Activated naive CD4-positive, alpha-beta T cell (primary cell): ENCODE measurements around the gene METTL21C.

Experiments used
- DNase-seq, 4 experiments: peaks; one replicate each; lab custom pipeline; 2025; lab: John Stamatoyannopoulos, UW

Gene METTL21C

GRCh38 chr13:102697929-102698648, 3.2 kb upstream of the METTL21C start:
- DNase-seq, result no peak

- DNase-seq, result no peak
These were observed 2.4 kb upstream of the METTL21C start for GRCh38 chr13:102697264-102697663.

GRCh38 chr13:102696465-102696864, 1.6 kb upstream of the METTL21C start:
- no peak for DNase-seq

GRCh38 chr13:102693776-102694175, 1.1 kb downstream of the METTL21C start:
- no peak for DNase-seq

GRCh38 chr13:102693250-102693649, 1.6 kb downstream of the METTL21C start:
- no peak for DNase-seq

GRCh38 chr13:102692491-102692826, 2.4 kb downstream of the METTL21C start:
- no peak for DNase-seq

- no peak for DNase-seq
These were observed 4.0 kb downstream of the METTL21C start for GRCh38 chr13:102690883-102691282.

- DNase-seq, result no peak
These were observed 6.4 kb downstream of the METTL21C start for GRCh38 chr13:102688306-102688973.

- DNase-seq, result no peak
These were observed 7.3 kb downstream of the METTL21C start for GRCh38 chr13:102687520-102687919.

- no peak for DNase-seq
These were observed 8.8 kb downstream of the METTL21C start for GRCh38 chr13:102686024-102686423.

- no peak for DNase-seq
These were observed 11.2 kb downstream of the METTL21C start for GRCh38 chr13:102683637-102684036.

GRCh38 chr13:102682727-102683126, 12.1 kb downstream of the METTL21C start:
- no peak for DNase-seq

GRCh38 chr13:102682211-102682610, 12.6 kb downstream of the METTL21C start:
- no peak for DNase-seq

- no peak for DNase-seq
These were observed 13.8 kb downstream of the METTL21C start for GRCh38 chr13:102680842-102681740.

- DNase-seq, result no peak
These were observed 14.6 kb downstream of the METTL21C start for GRCh38 chr13:102680133-102680717.

- DNase-seq, result no peak
These were observed 15.3 kb downstream of the METTL21C start for GRCh38 chr13:102679449-102680132.

- no peak for DNase-seq
These were observed 16.3 kb downstream of the METTL21C start for GRCh38 chr13:102678339-102679107.

GRCh38 chr13:102677122-102677521, 17.7 kb downstream of the METTL21C start:
- no peak for DNase-seq

GRCh38 chr13:102675115-102675514, 19.7 kb downstream of the METTL21C start:
- DNase-seq, result no peak

GRCh38 chr13:102670130-102670529, 24.7 kb downstream of the METTL21C start:
- DNase-seq, result no peak

GRCh38 chr13:102667911-102668310, 26.9 kb downstream of the METTL21C start:
- DNase-seq, result no peak
